Measurements from ENCODE around the gene SFT2D1. TPM values are rescaled to one million over a fixed set of nuclear protein-coding genes. Genes with fewer than 3 reads are reported as not detected.
"Not testable (repeated sequence)": the region's sequence is repeated elsewhere in the genome, so short reads cannot be mapped to it uniquely, and the experiment has no call there.

SFT2D1 gene
- 10 to 100 TPM; 45.3 to 71.2 (median 62.6) TPM for polyA plus RNA-seq

DNA sequence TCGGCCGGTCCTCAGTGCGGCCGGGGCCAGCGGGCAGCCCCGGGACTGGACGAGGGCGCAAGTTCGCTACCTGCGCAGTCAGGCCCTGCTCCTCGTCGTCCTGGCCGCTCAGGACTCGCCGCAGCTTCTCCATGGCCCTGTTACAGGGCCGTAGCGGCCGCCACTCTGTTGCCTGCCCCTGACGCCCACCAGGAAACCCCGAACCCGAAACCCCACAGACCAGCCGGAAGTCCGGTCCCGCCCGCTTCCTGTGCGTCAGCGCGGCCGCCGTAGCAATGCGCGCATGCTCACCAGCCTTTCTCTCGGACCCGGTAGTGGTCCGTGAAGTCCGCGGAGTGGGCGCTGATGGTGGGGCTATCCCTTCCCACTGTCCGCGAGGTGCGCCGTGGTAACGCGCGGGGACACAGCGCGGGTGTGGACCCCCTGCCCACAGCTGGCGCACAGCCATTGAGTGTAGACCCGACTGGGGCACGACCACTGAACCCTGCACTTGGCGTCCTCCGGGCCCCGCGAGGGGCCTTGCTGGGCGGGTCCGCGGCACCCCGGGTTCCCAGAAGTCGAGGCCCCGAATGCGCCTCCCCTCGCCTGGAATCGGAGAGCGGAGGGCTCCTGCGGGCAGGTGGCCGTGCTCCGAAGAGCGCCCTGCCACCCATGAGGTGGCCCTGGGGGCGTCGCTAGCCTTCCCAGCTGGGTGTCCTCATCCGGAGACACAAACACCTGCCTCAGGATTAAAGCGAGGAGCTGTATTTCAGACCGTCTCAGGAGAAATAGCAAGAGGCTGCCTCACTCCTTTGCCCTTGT lies at the start of gene SFT2D1:
Gene SFT2D1, minus strand, starts transcription at position 197 of the 801 bp plus-strand sequence. Its CDS starts 64 bp downstream, at position 133.
- H3K27ac ChIP-seq (ENCODE audit: low read depth, low read length): peak within 1 kb of the TSS; percentile 82
- 0 to 1% (median 1%) methylated on average over 68 to 73 of the region's 73 CpGs for WGBS, 3 donors

- H3K27ac ChIP-seq (ENCODE audit: low read depth, low read length): no peak overlapping the region
- 28 to 33% (median 32%) methylated on average over 3 of the region's 3 CpGs for WGBS, 3 donors
Measured at GRCh38 chr6:166389119-166389518, 46.8 kb upstream of the SFT2D1 start.

DNA sequence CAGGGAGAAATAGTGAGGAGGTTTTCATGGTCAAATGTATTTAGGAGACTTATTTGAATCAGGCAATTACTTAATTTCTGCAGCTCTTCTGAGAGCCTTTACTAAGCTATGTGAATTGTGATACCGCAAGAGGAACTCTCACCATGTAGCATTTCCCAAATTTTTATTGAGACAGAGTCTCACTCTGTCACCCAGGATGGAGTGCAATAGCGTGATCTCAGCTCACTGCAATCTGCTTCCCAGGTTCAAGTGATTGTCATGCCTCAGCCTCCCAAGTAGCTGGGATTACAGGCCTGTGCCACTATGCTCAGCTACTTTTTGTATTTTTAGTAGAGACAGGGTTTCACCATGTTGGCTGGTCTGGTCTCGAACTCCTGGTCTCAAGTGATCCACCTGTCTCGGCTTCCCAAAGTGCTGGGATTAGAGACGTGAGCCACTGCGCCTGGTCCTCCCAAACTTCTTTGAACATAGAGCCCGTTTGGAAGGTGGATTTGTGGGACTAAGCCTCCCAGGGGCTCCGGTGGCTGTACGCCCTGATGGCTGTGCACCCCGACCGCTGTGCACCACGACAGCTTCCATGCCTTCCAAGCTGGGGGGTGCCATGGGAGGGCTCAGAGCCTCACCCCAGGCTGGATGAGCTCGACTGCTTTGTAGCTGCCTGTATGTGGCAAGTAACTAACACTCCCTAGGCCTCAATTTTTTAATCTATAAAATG lies 46.1 kb upstream of the SFT2D1 start:
- 88 to 89% (median 88%) methylated on average over 13 of the region's 13 CpGs for WGBS, 3 donors
- H3K27ac ChIP-seq (ENCODE audit: low read depth, low read length): no peak overlapping the region

- WGBS, 3 donors: 57 to 83% (median 64%) methylated on average over 5 of the region's 5 CpGs
- no peak overlapping the region for H3K27ac ChIP-seq (ENCODE audit: low read depth, low read length)
Measured at GRCh38 chr6:166387642-166388289, 45.4 kb upstream of the SFT2D1 start.

- WGBS, 3 donors: 85 to 97% (median 96%) methylated on average over 9 of the region's 9 CpGs
- H3K27ac ChIP-seq (ENCODE audit: low read depth, low read length): not testable (repeated sequence)
Measured at GRCh38 chr6:166387098-166387497, 44.8 kb upstream of the SFT2D1 start.

DNA sequence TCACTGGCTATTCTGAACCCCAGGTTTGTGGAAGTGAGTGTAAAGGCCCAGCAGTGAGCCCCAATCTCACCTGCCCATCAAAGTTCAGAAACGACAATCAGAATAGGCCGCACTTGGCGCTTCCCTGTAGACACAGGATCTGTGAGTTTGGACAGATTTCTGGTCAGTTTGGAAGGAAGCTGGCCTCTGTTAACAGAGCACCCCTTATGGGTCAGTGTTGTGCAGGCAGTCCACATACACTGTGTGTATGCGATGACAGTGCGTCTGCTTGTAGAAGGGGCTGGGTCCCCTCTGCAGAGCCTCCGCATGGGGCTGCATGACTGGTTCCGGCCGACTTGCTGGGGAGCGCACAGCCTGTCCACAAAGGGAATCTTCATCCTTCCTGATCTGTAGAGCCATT lies 43.8 kb upstream of the SFT2D1 start:
- H3K27ac ChIP-seq (ENCODE audit: low read depth, low read length): no peak overlapping the region
- WGBS, 3 donors: 94 to 96% (median 94%) methylated on average over 9 of the region's 9 CpGs

DNA sequence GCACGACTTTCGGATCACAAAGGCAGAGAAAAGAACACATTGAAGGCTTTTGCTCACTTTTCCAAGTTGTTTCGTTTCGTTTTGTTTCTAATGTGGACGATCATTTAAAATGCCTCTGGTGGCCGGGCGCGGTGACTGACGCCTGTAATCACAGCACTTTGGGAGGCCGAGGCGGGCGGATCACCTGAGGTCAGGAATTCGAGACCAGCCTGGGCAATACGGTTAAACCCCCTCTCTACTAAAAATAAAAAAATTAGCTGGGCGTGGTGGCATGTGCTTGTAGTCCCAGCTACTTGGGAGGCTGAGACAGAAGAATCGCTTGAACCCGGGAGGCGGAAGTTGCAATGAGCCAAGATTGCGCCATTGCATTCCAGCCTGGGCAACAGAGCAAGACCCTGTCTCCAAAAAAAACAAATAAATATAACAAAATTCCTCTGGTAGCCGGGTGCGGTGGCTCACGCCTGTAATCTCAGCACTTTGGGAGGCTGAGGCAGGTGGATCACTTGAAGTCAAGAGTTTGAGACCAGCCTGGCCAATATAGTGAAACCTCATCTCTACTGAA lies 41.5 kb upstream of the SFT2D1 start:
- H3K27ac ChIP-seq (ENCODE audit: low read depth, low read length): not testable (repeated sequence)
- 14 to 17% (median 16%) methylated on average over 22 of the region's 22 CpGs for WGBS, 3 donors

- 0 to 1% (median 0%) methylated on average over 82 to 94 of the region's 94 CpGs for WGBS, 3 donors
- H3K27ac ChIP-seq (ENCODE audit: low read depth, low read length): peak within 1 kb of the TSS; percentile 54
Measured at GRCh38 chr6:166382933-166383801, 40.8 kb upstream of the SFT2D1 start, which contains the start of gene MPC1. TSS of gene MPC1 (minus strand) at chr6:166382940. CDS start at chr6:166382876, 64 bp downstream.

DNA sequence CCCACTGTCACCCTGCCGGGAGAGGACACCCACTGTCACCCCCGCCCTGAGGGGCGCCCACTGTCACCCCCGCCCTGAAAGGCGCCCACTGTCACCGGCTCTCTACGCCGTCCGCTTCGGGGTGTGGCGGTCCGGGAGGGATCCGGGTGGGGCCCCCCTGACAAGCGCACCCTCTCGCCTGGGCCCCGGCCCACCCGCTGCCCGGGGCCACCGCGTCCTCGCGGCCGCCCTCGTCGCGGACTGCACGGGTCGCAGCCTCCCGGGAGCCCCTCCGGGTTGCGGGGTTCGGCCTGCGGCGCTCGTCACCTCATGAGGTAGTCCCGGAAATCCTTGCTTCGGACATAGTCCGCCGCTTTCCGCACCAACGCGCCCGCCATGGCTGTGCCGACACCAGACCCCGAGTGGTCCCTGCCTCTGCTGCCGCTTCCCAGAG lies 40.2 kb upstream of the SFT2D1 start:
- 0% methylated on average over 32 to 46 of the region's 46 CpGs for WGBS, 3 donors
- H3K27ac ChIP-seq (ENCODE audit: low read depth, low read length): no peak overlapping the region

- WGBS, 3 donors: 0% methylated on average over 48 to 49 of the region's 49 CpGs
Measured at GRCh38 chr6:166381733-166382499, 39.6 kb upstream of the SFT2D1 start.

GRCh38 chr6:166381381-166381732 lies 39.0 kb upstream of the SFT2D1 start:
- H3K27ac ChIP-seq (ENCODE audit: low read depth, low read length): no peak overlapping the region
- WGBS, 3 donors: 12 to 37% (median 35%) methylated on average over 6 of the region's 6 CpGs

More at GRCh38 chr6:166381733-166382499, 39.6 kb upstream of the SFT2D1 start:
- no peak overlapping the region for H3K27ac ChIP-seq (ENCODE audit: low read depth, low read length)

GRCh38 chr6:166379800-166380199 lies 37.5 kb upstream of the SFT2D1 start:
- WGBS, 3 donors: 36 to 79% (median 69%) methylated on average over 4 of the region's 4 CpGs
- H3K27ac ChIP-seq (ENCODE audit: low read depth, low read length): no peak overlapping the region

- 71 to 98% (median 97%) methylated on average over 1 of the region's 1 CpG for WGBS, 3 donors
- H3K27ac ChIP-seq (ENCODE audit: low read depth, low read length): no peak overlapping the region
Measured at GRCh38 chr6:166379103-166379586, 36.8 kb upstream of the SFT2D1 start.

GRCh38 chr6:166377721-166378120 lies 35.4 kb upstream of the SFT2D1 start:
- 48 to 74% (median 72%) methylated on average over 2 of the region's 2 CpGs for WGBS, 3 donors
- H3K27ac ChIP-seq (ENCODE audit: low read depth, low read length): no peak overlapping the region

- WGBS, 3 donors: 96 to 97% (median 96%) methylated on average over 1 of the region's 1 CpG
- H3K27ac ChIP-seq (ENCODE audit: low read depth, low read length): no peak overlapping the region
Measured at GRCh38 chr6:166375013-166375412, 32.7 kb upstream of the SFT2D1 start.

DNA sequence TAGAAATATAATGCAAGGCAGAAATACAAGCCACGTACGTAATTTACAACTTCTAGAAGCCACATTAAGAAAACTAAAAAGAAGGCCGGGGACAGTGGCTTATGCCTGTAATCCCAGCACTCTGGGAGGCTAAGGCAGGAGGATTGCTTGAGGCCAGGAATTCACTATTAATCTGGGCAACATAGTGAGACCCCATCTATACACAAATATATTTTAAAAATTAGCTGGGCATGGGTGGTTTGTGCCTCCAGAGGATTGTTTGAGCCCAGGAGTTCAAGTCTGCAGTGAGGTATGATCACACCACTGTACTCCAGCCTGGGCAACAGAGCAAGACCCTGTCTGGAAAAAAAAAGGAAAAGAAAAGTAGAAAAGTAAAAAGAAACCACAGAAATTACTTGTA lies 28.1 kb upstream of the SFT2D1 start:
- WGBS, 3 donors: 92 to 95% (median 93%) methylated on average over 3 of the region's 3 CpGs
- H3K27ac ChIP-seq (ENCODE audit: low read depth, low read length): no peak overlapping the region

DNA sequence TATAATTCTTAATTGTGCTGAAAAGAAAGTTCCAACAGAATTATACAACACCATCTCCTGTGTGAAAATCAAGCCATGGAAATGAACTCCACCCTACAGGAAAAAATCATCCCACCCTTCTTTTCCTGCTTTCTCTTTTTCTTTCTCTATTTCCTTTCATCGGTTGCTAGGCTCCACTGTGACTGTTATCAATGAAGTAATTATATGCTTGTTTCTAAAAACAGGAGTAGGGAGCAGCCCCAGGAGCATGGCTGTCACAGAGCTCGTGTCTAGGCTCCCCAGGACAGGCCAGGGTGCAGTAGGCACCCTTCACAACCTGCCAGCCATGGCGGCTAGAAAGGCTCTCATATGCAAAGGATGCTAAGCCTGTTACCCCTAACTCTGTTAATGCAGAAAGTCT lies 27.4 kb upstream of the SFT2D1 start:
- H3K27ac ChIP-seq (ENCODE audit: low read depth, low read length): no peak overlapping the region
- 73 to 84% (median 75%) methylated on average over 3 of the region's 3 CpGs for WGBS, 3 donors
